HL-60 (cell line): Measurements from ENCODE around the gene TRIO.

ENCODE experiments used
- POLR2AphosphoS5 ChIP-seq: IDR thresholded peaks from 2 replicates; pipeline ENCODE4 v1.6.1; 2012; ENCODE audit warnings: low read depth
- SPI1 ChIP-seq: IDR thresholded peaks from 2 replicates; pipeline ENCODE4 v1.6.1; 2012; ENCODE audit warnings: low read depth, mild to moderate bottlenecking, borderline replicate concordance
- TF ChIP-seq, protein P1 (sequence below): IDR thresholded peaks from one replicate; pipeline ENCODE4 v1.5.1; 2011; ENCODE audit warnings: low read length, control low read depth, inconsistent platforms; ENCODE audit not compliant: insufficient read depth
- TF ChIP-seq, protein P2 (sequence below): IDR thresholded peaks from 2 replicates; pipeline ENCODE4 v1.6.1; 2012; ENCODE audit warnings: low read depth; ENCODE audit not compliant: insufficient replicate concordance

DNA sequence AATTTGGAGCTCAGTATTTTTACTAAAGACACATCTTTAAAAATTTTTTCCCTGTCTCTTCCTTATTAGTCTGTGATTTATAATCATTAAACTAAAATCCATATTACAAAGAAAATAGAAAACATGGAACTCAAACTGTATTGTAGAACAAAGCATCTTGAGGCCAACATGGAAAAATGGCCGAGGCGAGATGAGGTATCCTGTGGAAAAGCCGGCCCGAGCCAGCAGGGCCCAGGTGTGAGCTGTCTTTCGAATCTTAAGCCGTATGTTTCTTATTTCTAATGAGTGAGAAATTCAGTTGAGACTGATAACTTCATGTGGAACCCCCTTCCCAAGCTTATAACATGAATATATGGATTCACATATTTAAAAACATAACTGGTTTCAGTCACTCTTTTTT lies 268.1 kb downstream of the TRIO start:
- TF ChIP-seq, protein P1, sequence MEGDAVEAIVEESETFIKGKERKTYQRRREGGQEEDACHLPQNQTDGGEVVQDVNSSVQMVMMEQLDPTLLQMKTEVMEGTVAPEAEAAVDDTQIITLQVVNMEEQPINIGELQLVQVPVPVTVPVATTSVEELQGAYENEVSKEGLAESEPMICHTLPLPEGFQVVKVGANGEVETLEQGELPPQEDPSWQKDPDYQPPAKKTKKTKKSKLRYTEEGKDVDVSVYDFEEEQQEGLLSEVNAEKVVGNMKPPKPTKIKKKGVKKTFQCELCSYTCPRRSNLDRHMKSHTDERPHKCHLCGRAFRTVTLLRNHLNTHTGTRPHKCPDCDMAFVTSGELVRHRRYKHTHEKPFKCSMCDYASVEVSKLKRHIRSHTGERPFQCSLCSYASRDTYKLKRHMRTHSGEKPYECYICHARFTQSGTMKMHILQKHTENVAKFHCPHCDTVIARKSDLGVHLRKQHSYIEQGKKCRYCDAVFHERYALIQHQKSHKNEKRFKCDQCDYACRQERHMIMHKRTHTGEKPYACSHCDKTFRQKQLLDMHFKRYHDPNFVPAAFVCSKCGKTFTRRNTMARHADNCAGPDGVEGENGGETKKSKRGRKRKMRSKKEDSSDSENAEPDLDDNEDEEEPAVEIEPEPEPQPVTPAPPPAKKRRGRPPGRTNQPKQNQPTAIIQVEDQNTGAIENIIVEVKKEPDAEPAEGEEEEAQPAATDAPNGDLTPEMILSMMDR = no peak
- TF ChIP-seq SPI1 = no peak
- TF ChIP-seq, protein P2, sequence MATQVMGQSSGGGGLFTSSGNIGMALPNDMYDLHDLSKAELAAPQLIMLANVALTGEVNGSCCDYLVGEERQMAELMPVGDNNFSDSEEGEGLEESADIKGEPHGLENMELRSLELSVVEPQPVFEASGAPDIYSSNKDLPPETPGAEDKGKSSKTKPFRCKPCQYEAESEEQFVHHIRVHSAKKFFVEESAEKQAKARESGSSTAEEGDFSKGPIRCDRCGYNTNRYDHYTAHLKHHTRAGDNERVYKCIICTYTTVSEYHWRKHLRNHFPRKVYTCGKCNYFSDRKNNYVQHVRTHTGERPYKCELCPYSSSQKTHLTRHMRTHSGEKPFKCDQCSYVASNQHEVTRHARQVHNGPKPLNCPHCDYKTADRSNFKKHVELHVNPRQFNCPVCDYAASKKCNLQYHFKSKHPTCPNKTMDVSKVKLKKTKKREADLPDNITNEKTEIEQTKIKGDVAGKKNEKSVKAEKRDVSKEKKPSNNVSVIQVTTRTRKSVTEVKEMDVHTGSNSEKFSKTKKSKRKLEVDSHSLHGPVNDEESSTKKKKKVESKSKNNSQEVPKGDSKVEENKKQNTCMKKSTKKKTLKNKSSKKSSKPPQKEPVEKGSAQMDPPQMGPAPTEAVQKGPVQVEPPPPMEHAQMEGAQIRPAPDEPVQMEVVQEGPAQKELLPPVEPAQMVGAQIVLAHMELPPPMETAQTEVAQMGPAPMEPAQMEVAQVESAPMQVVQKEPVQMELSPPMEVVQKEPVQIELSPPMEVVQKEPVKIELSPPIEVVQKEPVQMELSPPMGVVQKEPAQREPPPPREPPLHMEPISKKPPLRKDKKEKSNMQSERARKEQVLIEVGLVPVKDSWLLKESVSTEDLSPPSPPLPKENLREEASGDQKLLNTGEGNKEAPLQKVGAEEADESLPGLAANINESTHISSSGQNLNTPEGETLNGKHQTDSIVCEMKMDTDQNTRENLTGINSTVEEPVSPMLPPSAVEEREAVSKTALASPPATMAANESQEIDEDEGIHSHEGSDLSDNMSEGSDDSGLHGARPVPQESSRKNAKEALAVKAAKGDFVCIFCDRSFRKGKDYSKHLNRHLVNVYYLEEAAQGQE = no peak
- no peak for TF ChIP-seq POLR2AphosphoS5
